ENCODE data around the gene SERBP1. TPM values are rescaled to one million over a fixed set of nuclear protein-coding genes. Genes with fewer than 3 reads are reported as not detected.

SERBP1 gene
- total and polyA plus RNA-seq, 7 experiments from 2014 or later = 108 to 282 (median 151) TPM

DNA sequence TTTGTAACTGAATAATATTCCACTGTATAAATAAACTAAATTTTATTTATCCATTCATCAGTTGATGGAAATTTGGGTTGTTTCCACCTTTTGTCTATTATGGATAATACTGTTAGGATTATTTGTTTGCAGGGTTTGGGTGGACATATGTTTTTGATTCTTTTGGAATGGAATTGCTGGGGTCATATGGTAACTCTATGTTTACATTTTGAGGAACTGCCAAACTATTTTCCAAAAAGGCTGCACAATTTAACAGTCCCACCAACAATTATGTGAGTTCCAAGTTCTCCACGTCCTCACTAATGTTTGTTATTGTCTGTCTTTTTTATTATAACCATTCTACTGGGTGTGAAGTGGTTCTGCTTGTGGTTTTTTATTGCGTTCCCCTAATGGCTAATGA lies 4.3 kb upstream of the SERBP1 start:
- Histone ChIP-seq H3K9me3 (ENCODE audit: control insufficient read depth in 2 of 3, low read length in 3 of 3) (no peaks in the 10 kb centered on the region), H3K27ac (ENCODE audit: low read depth, low read length) (no peak overlapping the region), H3K27me3 (ENCODE audit: control insufficient read depth in 2 of 2, insufficient read depth in 2 of 2, low read length in 2 of 2) (no peaks in the 10 kb centered on the region), H3K36me3 (ENCODE audit: control insufficient read depth in 2 of 3, insufficient read depth in 3 of 3, low read length in 3 of 3) (peaks cover 0 to 9% (median 0%) of the 10 kb centered on the region in 3 experiments), H3K4me1 (ENCODE audit: control insufficient read depth in 2 of 2, insufficient read depth in 2 of 2, low read length in 2 of 2) (peaks cover 5 to 10% of the 10 kb centered on the region in 2 donors), H3K4me3 (ENCODE audit: low read length) (no peak overlapping the region)
- ChIA-PET POLR2A (interaction anchor here (0.6 kb wide), 1 partner anchor 324 kb away, joined by 3 read pairs; no protein-coding TSS in a partner anchor), CTCF (no interaction called here)
- H3K4me3 Mint-ChIP-seq = no peak overlapping the region
- no peak for DNase-seq
- intact Hi-C loops (cut with micrococcal nuclease) = loop anchor here (5.0 to 10.0 kb wide), 5 partner anchors 97 to 1160 kb away; no protein-coding TSS in a partner anchor
- ATAC-seq = no peak
- H3K36me3 Mint-ChIP-seq = peaks cover 0 to 8% (median 3%) of the 10 kb centered on the region in 5 donors
- no peaks in the 10 kb centered on the region for H3K9me3 Mint-ChIP-seq
- peaks cover 6 to 38% (median 32%) of the 10 kb centered on the region in 7 donors for H3K4me1 Mint-ChIP-seq
- H3K27me3 Mint-ChIP-seq = no peaks in the 10 kb centered on the region
- H3K27ac Mint-ChIP-seq = no peak overlapping the region

- H3K4me1 Mint-ChIP-seq = peaks cover 10 to 38% (median 32%) of the 10 kb centered on the region in 7 donors
- POLR2A ChIA-PET = interaction anchor here (0.6 kb wide), 1 partner anchor 323 kb away, joined by 3 read pairs; no protein-coding TSS in a partner anchor
- no peak overlapping the region for H3K4me3 Mint-ChIP-seq
- Histone ChIP-seq H3K36me3 (ENCODE audit: control insufficient read depth in 2 of 3, insufficient read depth in 3 of 3, low read length in 3 of 3) (peaks cover 0 to 11% (median 0%) of the 10 kb centered on the region in 3 experiments), H3K4me3 (ENCODE audit: low read length) (no peak overlapping the region), H3K27me3 (ENCODE audit: control insufficient read depth in 2 of 2, insufficient read depth in 2 of 2, low read length in 2 of 2) (no peaks in the 10 kb centered on the region), H3K27ac (ENCODE audit: low read depth, low read length) (no peak overlapping the region), H3K9me3 (ENCODE audit: control insufficient read depth in 2 of 3, low read length in 3 of 3) (no peaks in the 10 kb centered on the region), H3K4me1 (ENCODE audit: control insufficient read depth in 2 of 2, insufficient read depth in 2 of 2, low read length in 2 of 2) (peaks cover 5 to 10% of the 10 kb centered on the region in 2 donors)
- DNase-seq = no peak
- no peaks in the 10 kb centered on the region for H3K9me3 Mint-ChIP-seq
- H3K27ac Mint-ChIP-seq = peak overlapping the region in 3 of 9 donors; percentile 35 to 87 (median 74)
- ATAC-seq = no peak
- intact Hi-C loops (cut with micrococcal nuclease) = loop anchor here (5.0 to 10.0 kb wide), 5 partner anchors 97 to 1159 kb away; no protein-coding TSS in a partner anchor
- CTCF ChIA-PET = no interaction called here
- no peaks in the 10 kb centered on the region for H3K27me3 Mint-ChIP-seq
- peaks cover 4 to 11% (median 7%) of the 10 kb centered on the region in 5 donors for H3K36me3 Mint-ChIP-seq
These were observed 3.6 kb upstream of the SERBP1 start for GRCh38 chr1:67433837-67434236.

GRCh38 chr1:67432745-67433144 lies 2.5 kb upstream of the SERBP1 start:
- peaks cover 11 to 43% (median 36%) of the 10 kb centered on the region in 7 donors for H3K4me1 Mint-ChIP-seq
- CTCF ChIA-PET = no interaction called here
- no peaks in the 10 kb centered on the region for H3K27me3 ChIP-seq (ENCODE audit: control insufficient read depth in 2 of 2, insufficient read depth in 2 of 2, low read length in 2 of 2)
- H3K4me3 ChIP-seq (ENCODE audit: low read length) = no peak overlapping the region
- H3K9me3 ChIP-seq (ENCODE audit: control insufficient read depth in 2 of 3, low read length in 3 of 3) = no peaks in the 10 kb centered on the region
- H3K4me3 Mint-ChIP-seq = peak overlapping the region in 1 of 10 donors; percentile 15
- H3K36me3 Mint-ChIP-seq = peaks cover 5 to 18% (median 11%) of the 10 kb centered on the region in 5 donors
- peaks cover 5 to 10% of the 10 kb centered on the region in 2 donors for H3K4me1 ChIP-seq (ENCODE audit: control insufficient read depth in 2 of 2, insufficient read depth in 2 of 2, low read length in 2 of 2)
- H3K27ac Mint-ChIP-seq = peak overlapping the region in 4 of 9 donors; percentile 30 to 99 (median 68)
- DNase-seq (no peak), ATAC-seq (no peak)
- peaks cover 0 to 11% (median 0%) of the 10 kb centered on the region in 3 experiments for H3K36me3 ChIP-seq (ENCODE audit: control insufficient read depth in 2 of 3, insufficient read depth in 3 of 3, low read length in 3 of 3)
- POLR2A ChIA-PET = interaction anchor here (1.1 kb wide), 1 partner anchor 9 kb away, joined by 4 read pairs; no protein-coding TSS in a partner anchor
- intact Hi-C loops (cut with micrococcal nuclease) = loop anchor here (5.0 to 10.0 kb wide), 5 partner anchors 95 to 1158 kb away; no protein-coding TSS in a partner anchor
- H3K9me3 Mint-ChIP-seq = no peaks in the 10 kb centered on the region
- H3K27ac ChIP-seq (ENCODE audit: low read depth, low read length) = no peak overlapping the region
- H3K27me3 Mint-ChIP-seq = no peaks in the 10 kb centered on the region

- CTCF ChIA-PET = interaction anchor here (1.0 kb wide), 1 partner anchor 68 kb away, joined by 3 read pairs; no protein-coding TSS in a partner anchor
- H3K4me3 Mint-ChIP-seq = peak overlapping the region; percentile 69 to 99 (median 88)
- intact Hi-C loops (cut with micrococcal nuclease) = loop anchor here (1.0 to 10.0 kb wide), 14 partner anchors 68 to 1157 kb away; partner anchors contain the start of genes IL12RB2 (in 1 of the 2) and SLC35D1 (in 1 of the 2)
- no peaks in the 10 kb centered on the region for H3K9me3 Mint-ChIP-seq
- H3K27me3 Mint-ChIP-seq = no peaks in the 10 kb centered on the region
- H3K36me3 Mint-ChIP-seq = peaks cover 5 to 23% (median 12%) of the 10 kb centered on the region in 5 donors
- Histone ChIP-seq H3K36me3 (ENCODE audit: control insufficient read depth in 2 of 3, insufficient read depth in 3 of 3, low read length in 3 of 3) (peaks cover 0 to 11% (median 0%) of the 10 kb centered on the region in 3 experiments), H3K4me3 (ENCODE audit: low read length) (no peak overlapping the region), H3K27me3 (ENCODE audit: control insufficient read depth in 2 of 2, insufficient read depth in 2 of 2, low read length in 2 of 2) (no peaks in the 10 kb centered on the region), H3K4me1 (ENCODE audit: control insufficient read depth in 2 of 2, insufficient read depth in 2 of 2, low read length in 2 of 2) (peaks cover 5 to 10% of the 10 kb centered on the region in 2 donors), H3K9me3 (ENCODE audit: control insufficient read depth in 2 of 3, low read length in 3 of 3) (no peaks in the 10 kb centered on the region), H3K27ac (ENCODE audit: low read depth, low read length) (peak overlapping the region; percentile 96)
- DNase-seq (no peak), ATAC-seq (no peak)
- H3K4me1 Mint-ChIP-seq = peaks cover 17 to 50% (median 43%) of the 10 kb centered on the region in 7 donors
- POLR2A ChIA-PET = interaction anchor here (0.8 to 1.1 kb wide), 2 partner anchors 10 to 243 kb away, joined by 3 to 4 read pairs; no protein-coding TSS in a partner anchor
- H3K27ac Mint-ChIP-seq = peak overlapping the region; percentile 88 to 99 (median 96)
These were observed 1.8 kb upstream of the SERBP1 start for GRCh38 chr1:67431869-67432578.

DNA sequence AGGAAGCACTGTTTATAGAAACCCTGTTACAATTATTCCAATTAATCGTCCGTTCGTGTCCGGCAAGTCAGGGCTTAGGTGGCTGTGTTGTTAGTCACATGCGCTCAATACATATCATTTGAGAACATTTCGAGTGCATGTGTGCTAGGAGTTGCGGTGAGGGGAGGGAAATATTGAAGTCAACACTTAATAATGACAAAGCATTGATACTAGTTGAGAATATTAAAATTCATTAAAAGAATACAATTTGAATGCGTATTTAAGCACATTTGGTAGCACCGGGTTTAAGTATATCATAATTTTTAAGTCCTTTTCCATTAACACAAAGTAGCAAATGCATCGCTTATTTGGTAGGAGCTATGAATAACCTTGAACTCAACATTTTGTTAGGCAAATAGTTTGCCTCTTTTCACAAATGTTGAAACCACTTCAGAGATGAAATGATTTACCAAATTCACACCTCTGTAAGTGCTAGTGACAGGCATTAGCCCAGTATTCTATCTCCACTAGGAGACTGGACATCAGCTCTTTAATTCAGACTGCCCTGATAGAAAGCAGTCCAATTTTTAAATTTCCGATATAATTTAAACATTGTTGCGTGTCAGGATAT lies 1.1 kb upstream of the SERBP1 start:
- ChIA-PET POLR2A (interaction anchor here (0.8 to 1.4 kb wide), 7 partner anchors 12 to 378 kb away, joined by 3 to 6 read pairs (median 3); partner anchors contain the start of genes GADD45A and SLC35D1), CTCF (interaction anchor here (1.0 kb wide), 1 partner anchor 69 kb away, joined by 3 read pairs; no protein-coding TSS in a partner anchor)
- H3K36me3 Mint-ChIP-seq = peaks cover 5 to 23% (median 12%) of the 10 kb centered on the region in 5 donors
- Histone ChIP-seq H3K9me3 (ENCODE audit: control insufficient read depth in 2 of 3, low read length in 3 of 3) (no peaks in the 10 kb centered on the region), H3K36me3 (ENCODE audit: control insufficient read depth in 2 of 3, insufficient read depth in 3 of 3, low read length in 3 of 3) (peaks cover 0 to 11% (median 0%) of the 10 kb centered on the region in 3 experiments), H3K4me3 (ENCODE audit: low read length) (peak overlapping the region; percentile 98), H3K27ac (ENCODE audit: low read depth, low read length) (peak overlapping the region; percentile 96), H3K4me1 (ENCODE audit: control insufficient read depth in 2 of 2, insufficient read depth in 2 of 2, low read length in 2 of 2) (peaks cover 5 to 10% of the 10 kb centered on the region in 2 donors), H3K27me3 (ENCODE audit: control insufficient read depth in 2 of 2, insufficient read depth in 2 of 2, low read length in 2 of 2) (no peaks in the 10 kb centered on the region)
- intact Hi-C loops (cut with micrococcal nuclease) = loop anchor here (1.0 to 10.0 kb wide), 14 partner anchors 69 to 1156 kb away; partner anchors contain the start of genes IL12RB2 (in 1 of the 2) and SLC35D1 (in 1 of the 2)
- no peak for ATAC-seq
- peak overlapping the region; percentile 93 to 99 (median 95) for H3K4me3 Mint-ChIP-seq
- H3K9me3 Mint-ChIP-seq = no peaks in the 10 kb centered on the region
- H3K27ac Mint-ChIP-seq = peak overlapping the region; percentile 95 to 99 (median 96)
- no peak for DNase-seq
- peaks cover 21 to 57% (median 50%) of the 10 kb centered on the region in 7 donors for H3K4me1 Mint-ChIP-seq
- H3K27me3 Mint-ChIP-seq = no peaks in the 10 kb centered on the region

All from naive thymus-derived CD4-positive, alpha-beta T cell (primary cell).